Measurements from ENCODE around the gene SLC7A1.

Gene SLC7A1

GRCh38 chr13:29540799-29541198, 54.7 kb downstream of the SLC7A1 start:
- H3K4me3 ChIP-seq (ENCODE audit: low read length in 2 of 2), result no peak overlapping the region
- peaks cover 31% of the 10 kb centered on the region for H3K4me1 ChIP-seq (ENCODE audit: control insufficient read depth, insufficient read depth, low read length)
- no peak overlapping the region for H3K27ac ChIP-seq (ENCODE audit: low read length)
- H3K9ac ChIP-seq (ENCODE audit: low read length in 2 of 2), result no peak overlapping the region
- peaks cover 0 to 2% of the 10 kb centered on the region in 2 donors for H3K36me3 ChIP-seq (ENCODE audit: control insufficient read depth in 2 of 2, insufficient read depth in 2 of 2, low read length in 2 of 2)
- H3K9me3 ChIP-seq (ENCODE audit: control insufficient read depth in 2 of 2, low read length in 2 of 2), result no peaks in the 10 kb centered on the region
- no peaks in the 10 kb centered on the region for H3K27me3 ChIP-seq (ENCODE audit: control insufficient read depth in 1 of 2, insufficient read depth in 2 of 2, low read length in 2 of 2)

GRCh38 chr13:29540334-29540733, 55.2 kb downstream of the SLC7A1 start:
- no peak overlapping the region for H3K9ac ChIP-seq (ENCODE audit: low read length in 2 of 2)
- no peaks in the 10 kb centered on the region for H3K27me3 ChIP-seq (ENCODE audit: control insufficient read depth in 1 of 2, insufficient read depth in 2 of 2, low read length in 2 of 2)
- peak overlapping the region; percentile 70 for H3K27ac ChIP-seq (ENCODE audit: low read length)
- H3K4me1 ChIP-seq (ENCODE audit: control insufficient read depth, insufficient read depth, low read length), result peaks cover 28% of the 10 kb centered on the region
- no peaks in the 10 kb centered on the region for H3K9me3 ChIP-seq (ENCODE audit: control insufficient read depth in 2 of 2, low read length in 2 of 2)
- H3K36me3 ChIP-seq (ENCODE audit: control insufficient read depth in 2 of 2, insufficient read depth in 2 of 2, low read length in 2 of 2), result no peaks in the 10 kb centered on the region
- no peak overlapping the region for H3K4me3 ChIP-seq (ENCODE audit: low read length in 2 of 2)

DNA sequence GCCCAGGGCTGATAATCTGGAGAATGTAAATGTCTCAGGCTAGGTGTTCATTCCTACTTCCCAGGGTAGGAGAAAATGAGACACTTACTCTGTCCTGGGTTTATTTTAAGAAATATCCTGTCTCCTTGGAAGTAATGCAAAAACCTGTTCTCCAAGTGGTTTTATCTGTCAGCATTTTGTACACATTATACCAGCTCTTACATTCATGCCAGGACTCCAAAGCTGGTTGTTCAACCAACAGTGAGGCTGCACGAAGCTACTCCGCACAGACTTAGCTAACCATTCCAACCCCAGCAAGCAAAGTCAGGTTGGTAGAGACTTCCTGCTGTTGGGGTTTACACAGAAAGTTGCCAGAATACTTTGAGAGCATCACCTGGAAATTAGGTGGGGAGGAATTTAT, 55.6 kb downstream of the SLC7A1 start:
- H3K36me3 ChIP-seq (ENCODE audit: control insufficient read depth in 2 of 2, insufficient read depth in 2 of 2, low read length in 2 of 2), result no peaks in the 10 kb centered on the region
- H3K4me3 ChIP-seq (ENCODE audit: low read length in 2 of 2), result no peak overlapping the region
- H3K9ac ChIP-seq (ENCODE audit: low read length in 2 of 2), result no peak overlapping the region
- peak overlapping the region; percentile 70 for H3K27ac ChIP-seq (ENCODE audit: low read length)
- H3K9me3 ChIP-seq (ENCODE audit: control insufficient read depth in 2 of 2, low read length in 2 of 2), result no peaks in the 10 kb centered on the region
- H3K4me1 ChIP-seq (ENCODE audit: control insufficient read depth, insufficient read depth, low read length), result peaks cover 28% of the 10 kb centered on the region
- H3K27me3 ChIP-seq (ENCODE audit: control insufficient read depth in 1 of 2, insufficient read depth in 2 of 2, low read length in 2 of 2), result no peaks in the 10 kb centered on the region

DNA sequence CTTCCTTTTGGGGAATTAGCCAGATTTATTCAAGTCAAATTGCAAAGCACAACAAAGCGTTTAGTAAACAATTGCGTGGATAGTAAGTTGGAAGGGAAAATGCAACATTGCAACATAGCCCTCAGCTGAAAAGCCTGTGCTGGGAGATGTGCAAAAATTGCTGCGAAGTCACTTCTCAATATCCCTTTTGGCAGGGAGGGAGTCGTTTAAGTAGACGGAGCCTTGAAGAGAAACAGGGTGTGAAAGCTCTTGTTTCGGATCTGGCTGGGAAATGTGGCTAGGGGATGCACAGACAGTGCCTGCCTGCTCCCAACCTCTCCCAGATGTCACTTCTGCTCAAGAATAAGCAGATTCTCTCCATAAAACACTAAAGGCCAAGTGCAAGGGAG, 56.8 kb downstream of the SLC7A1 start:
- Histone ChIP-seq H3K27ac (ENCODE audit: low read length) (peak overlapping the region; percentile 70), H3K36me3 (ENCODE audit: control insufficient read depth in 2 of 2, insufficient read depth in 2 of 2, low read length in 2 of 2) (peaks cover 0 to 4% of the 10 kb centered on the region in 2 donors), H3K4me1 (ENCODE audit: control insufficient read depth, insufficient read depth, low read length) (peaks cover 28% of the 10 kb centered on the region), H3K27me3 (ENCODE audit: control insufficient read depth in 1 of 2, insufficient read depth in 2 of 2, low read length in 2 of 2) (no peaks in the 10 kb centered on the region), H3K9me3 (ENCODE audit: control insufficient read depth in 2 of 2, low read length in 2 of 2) (no peaks in the 10 kb centered on the region), H3K9ac (ENCODE audit: low read length in 2 of 2) (peak overlapping the region in 1 of 2 donors; percentile 5), H3K4me3 (ENCODE audit: low read length in 2 of 2) (peak overlapping the region in 1 of 2 donors; percentile 29)

DNA sequence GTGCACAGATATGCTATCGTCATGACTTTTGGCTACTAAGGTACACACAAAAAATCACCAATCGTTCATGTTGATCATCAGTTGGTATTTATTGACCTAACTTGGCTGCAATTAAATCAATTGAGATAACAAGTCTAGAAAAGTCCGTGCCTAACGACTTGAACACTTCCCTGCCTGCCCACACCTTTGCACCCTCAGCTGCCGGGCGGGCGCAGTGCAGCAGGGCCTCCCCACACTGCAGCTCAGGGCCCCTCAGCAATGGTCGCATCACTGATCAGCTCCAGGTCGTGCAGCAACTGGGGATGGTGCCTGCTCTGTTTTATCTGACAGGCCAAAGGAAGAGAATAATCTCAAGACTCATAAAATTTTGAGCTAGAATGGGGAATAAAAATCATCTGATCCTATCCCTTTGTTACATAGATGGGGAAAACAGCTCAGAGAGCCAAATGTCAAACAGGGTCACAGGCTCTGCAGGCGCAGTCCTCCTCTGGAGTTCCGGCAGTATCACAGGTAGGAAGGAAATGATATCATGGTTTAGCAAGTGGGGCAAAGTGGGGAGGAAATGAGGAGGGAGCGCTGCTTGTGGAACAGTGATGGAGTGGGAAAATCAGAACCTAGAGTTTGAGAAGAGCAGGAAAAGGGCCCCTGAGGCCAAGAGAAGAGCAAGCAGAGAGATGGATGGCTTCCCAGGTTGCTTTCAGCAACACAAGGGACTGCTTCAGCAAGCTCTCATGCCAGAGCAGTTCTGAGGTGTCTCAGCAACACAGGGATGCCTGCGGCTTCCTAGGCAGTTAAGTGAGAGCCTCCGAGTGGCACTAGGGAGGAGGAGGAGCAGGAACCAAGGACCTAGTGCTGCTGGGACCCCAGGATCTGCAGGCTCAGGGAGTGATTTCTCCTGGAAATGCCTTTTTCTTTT, 57.5 kb downstream of the SLC7A1 start:
- Histone ChIP-seq H3K4me3 (ENCODE audit: low read length in 2 of 2) (peak overlapping the region in 1 of 2 donors; percentile 8), H3K27ac (ENCODE audit: low read length) (peak overlapping the region; percentile 70), H3K9me3 (ENCODE audit: control insufficient read depth in 2 of 2, low read length in 2 of 2) (no peaks in the 10 kb centered on the region), H3K4me1 (ENCODE audit: control insufficient read depth, insufficient read depth, low read length) (peaks cover 34% of the 10 kb centered on the region), H3K36me3 (ENCODE audit: control insufficient read depth in 2 of 2, insufficient read depth in 2 of 2, low read length in 2 of 2) (peaks cover 0 to 5% of the 10 kb centered on the region in 2 donors), H3K9ac (ENCODE audit: low read length in 2 of 2) (no peak overlapping the region), H3K27me3 (ENCODE audit: control insufficient read depth in 1 of 2, insufficient read depth in 2 of 2, low read length in 2 of 2) (no peaks in the 10 kb centered on the region)

DNA sequence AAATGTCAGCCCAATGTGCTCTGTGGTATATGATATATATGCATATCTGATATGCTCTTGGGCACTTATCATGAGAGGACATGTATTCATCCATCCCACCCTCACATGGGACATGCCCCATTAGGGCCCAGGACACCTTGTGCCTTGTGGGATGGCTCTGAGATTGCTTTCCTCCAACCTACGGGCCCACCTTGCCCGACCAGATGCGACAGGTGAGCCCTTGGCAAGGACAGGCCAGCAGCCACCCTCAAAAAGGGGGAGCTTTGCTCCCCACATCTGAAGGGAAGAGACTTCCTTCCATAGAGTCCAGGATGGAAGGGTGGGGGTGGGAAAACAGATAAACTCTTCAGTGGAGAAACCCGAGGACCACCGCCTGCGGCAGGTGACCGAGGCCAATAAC, 58.6 kb downstream of the SLC7A1 start:
- Histone ChIP-seq H3K27me3 (ENCODE audit: control insufficient read depth in 1 of 2, insufficient read depth in 2 of 2, low read length in 2 of 2) (no peaks in the 10 kb centered on the region), H3K36me3 (ENCODE audit: control insufficient read depth in 2 of 2, insufficient read depth in 2 of 2, low read length in 2 of 2) (peaks cover 0 to 7% of the 10 kb centered on the region in 2 donors), H3K4me1 (ENCODE audit: control insufficient read depth, insufficient read depth, low read length) (peaks cover 45% of the 10 kb centered on the region), H3K9ac (ENCODE audit: low read length in 2 of 2) (no peak overlapping the region), H3K27ac (ENCODE audit: low read length) (no peak overlapping the region), H3K9me3 (ENCODE audit: control insufficient read depth in 2 of 2, low read length in 2 of 2) (no peaks in the 10 kb centered on the region), H3K4me3 (ENCODE audit: low read length in 2 of 2) (no peak overlapping the region)

DNA sequence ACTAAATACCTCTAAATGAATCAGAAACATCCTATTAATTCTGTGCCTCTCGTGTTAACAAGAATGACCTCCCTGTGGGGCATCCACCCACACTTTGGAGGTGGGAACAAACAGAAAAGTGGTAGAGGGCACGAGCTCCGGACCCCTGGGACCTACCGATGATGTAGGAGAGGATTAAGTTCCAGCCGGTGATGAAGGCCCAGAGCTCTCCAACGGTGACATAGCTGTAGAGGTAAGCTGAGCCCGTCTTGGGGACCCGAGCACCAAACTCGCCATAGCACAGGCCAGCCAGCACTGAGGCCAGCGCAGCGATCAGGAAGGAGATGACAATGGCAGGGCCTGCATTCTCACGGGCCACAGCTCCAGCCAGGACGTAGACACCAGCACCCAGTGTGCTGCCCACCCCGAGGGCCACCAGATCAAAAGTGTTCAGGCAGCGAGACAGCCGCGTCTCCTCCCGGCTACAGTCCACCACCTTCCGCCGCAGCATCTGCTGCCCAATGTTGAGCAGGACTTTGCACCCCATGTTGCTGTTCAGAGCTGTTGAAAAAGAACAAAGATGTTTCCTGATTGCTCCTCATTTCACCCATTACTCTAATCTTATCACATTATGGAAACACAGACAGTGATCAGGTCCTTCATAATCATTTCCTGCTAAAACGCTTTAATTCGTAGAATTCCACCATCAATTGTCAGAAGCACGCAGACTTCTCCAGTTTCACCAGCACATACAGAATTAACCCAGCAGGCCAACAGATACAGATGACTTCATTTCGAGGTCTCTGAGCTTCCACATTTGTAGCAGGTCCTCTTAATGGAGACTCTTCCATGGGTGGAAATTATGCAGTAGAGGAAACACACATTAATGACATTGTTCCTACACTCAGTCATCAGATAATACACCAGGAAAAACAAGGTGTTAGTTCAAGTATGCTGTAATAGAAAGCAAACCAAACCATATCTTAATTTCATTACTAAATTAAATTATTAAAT, 59.5 kb downstream of the SLC7A1 start:
- Histone ChIP-seq H3K4me1 (ENCODE audit: control insufficient read depth, insufficient read depth, low read length) (peaks cover 47% of the 10 kb centered on the region), H3K27ac (ENCODE audit: low read length) (no peak overlapping the region), H3K36me3 (ENCODE audit: control insufficient read depth in 2 of 2, insufficient read depth in 2 of 2, low read length in 2 of 2) (peaks cover 0 to 7% of the 10 kb centered on the region in 2 donors), H3K27me3 (ENCODE audit: control insufficient read depth in 1 of 2, insufficient read depth in 2 of 2, low read length in 2 of 2) (no peaks in the 10 kb centered on the region), H3K9ac (ENCODE audit: low read length in 2 of 2) (no peak overlapping the region), H3K4me3 (ENCODE audit: low read length in 2 of 2) (no peak overlapping the region), H3K9me3 (ENCODE audit: control insufficient read depth in 2 of 2, low read length in 2 of 2) (no peaks in the 10 kb centered on the region)

GRCh38 chr13:29534083-29534482, 61.4 kb downstream of the SLC7A1 start:
- H3K9me3 ChIP-seq (ENCODE audit: control insufficient read depth in 2 of 2, low read length in 2 of 2), result no peaks in the 10 kb centered on the region
- peaks cover 33% of the 10 kb centered on the region for H3K4me1 ChIP-seq (ENCODE audit: control insufficient read depth, insufficient read depth, low read length)
- H3K27me3 ChIP-seq (ENCODE audit: control insufficient read depth in 1 of 2, insufficient read depth in 2 of 2, low read length in 2 of 2), result no peaks in the 10 kb centered on the region
- no peak overlapping the region for H3K9ac ChIP-seq (ENCODE audit: low read length in 2 of 2)
- no peak overlapping the region for H3K27ac ChIP-seq (ENCODE audit: low read length)
- H3K4me3 ChIP-seq (ENCODE audit: low read length in 2 of 2), result no peak overlapping the region
- peaks cover 7 to 9% of the 10 kb centered on the region in 2 donors for H3K36me3 ChIP-seq (ENCODE audit: control insufficient read depth in 2 of 2, insufficient read depth in 2 of 2, low read length in 2 of 2)

DNA sequence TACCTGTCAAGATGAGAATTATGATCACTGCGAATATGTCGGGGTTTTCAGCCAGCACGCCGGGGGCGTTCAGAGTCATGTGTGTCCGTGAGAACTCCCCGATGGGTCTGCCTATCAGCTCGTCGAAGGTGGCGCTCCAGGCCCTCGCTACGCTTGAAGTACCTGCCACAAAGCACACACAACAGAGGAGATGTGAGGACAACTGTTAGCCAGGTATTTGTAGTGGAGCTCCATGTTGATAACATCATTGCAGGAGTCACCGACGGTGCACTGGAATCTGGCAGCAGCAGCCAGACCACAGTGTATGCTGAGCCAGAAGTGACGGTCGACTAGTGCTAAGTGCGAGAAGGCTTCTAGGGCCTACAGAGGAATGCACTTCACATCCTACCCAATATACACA, 62.7 kb downstream of the SLC7A1 start:
- Histone ChIP-seq H3K9ac (ENCODE audit: low read length in 2 of 2) (peak overlapping the region in 1 of 2 donors; percentile 23), H3K27ac (ENCODE audit: low read length) (peak overlapping the region; percentile 69), H3K36me3 (ENCODE audit: control insufficient read depth in 2 of 2, insufficient read depth in 2 of 2, low read length in 2 of 2) (peaks cover 15 to 17% of the 10 kb centered on the region in 2 donors), H3K4me3 (ENCODE audit: low read length in 2 of 2) (peak overlapping the region; percentile 23 to 44), H3K9me3 (ENCODE audit: control insufficient read depth in 2 of 2, low read length in 2 of 2) (no peaks in the 10 kb centered on the region), H3K27me3 (ENCODE audit: control insufficient read depth in 1 of 2, insufficient read depth in 2 of 2, low read length in 2 of 2) (no peaks in the 10 kb centered on the region), H3K4me1 (ENCODE audit: control insufficient read depth, insufficient read depth, low read length) (peaks cover 21% of the 10 kb centered on the region)

- peaks cover 15 to 20% of the 10 kb centered on the region in 2 donors for H3K36me3 ChIP-seq (ENCODE audit: control insufficient read depth in 2 of 2, insufficient read depth in 2 of 2, low read length in 2 of 2)
- H3K9ac ChIP-seq (ENCODE audit: low read length in 2 of 2), result no peak overlapping the region
- H3K9me3 ChIP-seq (ENCODE audit: control insufficient read depth in 2 of 2, low read length in 2 of 2), result no peaks in the 10 kb centered on the region
- H3K4me1 ChIP-seq (ENCODE audit: control insufficient read depth, insufficient read depth, low read length), result peaks cover 19% of the 10 kb centered on the region
- H3K4me3 ChIP-seq (ENCODE audit: low read length in 2 of 2), result no peak overlapping the region
- no peaks in the 10 kb centered on the region for H3K27me3 ChIP-seq (ENCODE audit: control insufficient read depth in 1 of 2, insufficient read depth in 2 of 2, low read length in 2 of 2)
- H3K27ac ChIP-seq (ENCODE audit: low read length), result peak overlapping the region; percentile 69
These were observed 63.4 kb downstream of the SLC7A1 start for GRCh38 chr13:29532116-29532515.

Measured in stomach smooth muscle (tissue), 2 donors.